MM.1S (cell line): ENCODE data around the gene TCEANC2.

Experiments used
- EZH2 ChIP-seq: fragments of 300-600 bp; sonication (generic); optimal IDR thresholded peaks from 2 replicates; pipeline ENCODE3; 2017; ENCODE audit warnings: low read depth, mild to moderate bottlenecking, antibody characterized with exemption, low read length, mixed read lengths
- TF ChIP-seq, protein P1 (sequence below): fragments of 300-600 bp; sonication (generic); IDR thresholded peaks from 2 replicates; pipeline ENCODE4 v1.5.1; 2016; ENCODE audit warnings: antibody characterized with exemption, low read length, mixed read lengths

DNA sequence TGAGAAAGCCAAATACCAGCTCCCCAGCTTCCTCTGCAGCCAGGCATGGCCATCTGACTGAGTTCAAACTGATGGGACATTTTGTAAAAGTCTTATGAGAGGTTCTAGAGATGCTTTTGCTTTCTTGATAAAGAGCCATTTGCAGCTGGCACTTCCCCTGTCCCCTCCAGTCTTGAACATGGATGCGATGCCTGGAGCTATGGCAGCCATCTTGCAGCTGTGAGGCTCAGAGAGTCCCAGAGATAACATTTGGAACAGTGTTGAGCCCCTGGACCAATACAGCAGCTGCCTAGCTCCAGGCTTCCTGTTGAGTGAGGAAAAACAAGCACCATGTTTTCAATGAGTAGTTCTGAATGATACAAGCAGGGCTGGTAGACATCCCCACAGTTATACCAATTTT lies 85.6 kb downstream of the TCEANC2 start:
- TF ChIP-seq, protein P1, sequence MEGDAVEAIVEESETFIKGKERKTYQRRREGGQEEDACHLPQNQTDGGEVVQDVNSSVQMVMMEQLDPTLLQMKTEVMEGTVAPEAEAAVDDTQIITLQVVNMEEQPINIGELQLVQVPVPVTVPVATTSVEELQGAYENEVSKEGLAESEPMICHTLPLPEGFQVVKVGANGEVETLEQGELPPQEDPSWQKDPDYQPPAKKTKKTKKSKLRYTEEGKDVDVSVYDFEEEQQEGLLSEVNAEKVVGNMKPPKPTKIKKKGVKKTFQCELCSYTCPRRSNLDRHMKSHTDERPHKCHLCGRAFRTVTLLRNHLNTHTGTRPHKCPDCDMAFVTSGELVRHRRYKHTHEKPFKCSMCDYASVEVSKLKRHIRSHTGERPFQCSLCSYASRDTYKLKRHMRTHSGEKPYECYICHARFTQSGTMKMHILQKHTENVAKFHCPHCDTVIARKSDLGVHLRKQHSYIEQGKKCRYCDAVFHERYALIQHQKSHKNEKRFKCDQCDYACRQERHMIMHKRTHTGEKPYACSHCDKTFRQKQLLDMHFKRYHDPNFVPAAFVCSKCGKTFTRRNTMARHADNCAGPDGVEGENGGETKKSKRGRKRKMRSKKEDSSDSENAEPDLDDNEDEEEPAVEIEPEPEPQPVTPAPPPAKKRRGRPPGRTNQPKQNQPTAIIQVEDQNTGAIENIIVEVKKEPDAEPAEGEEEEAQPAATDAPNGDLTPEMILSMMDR, result no peak
- no peak for TF ChIP-seq EZH2
